Measurements from ENCODE around the gene SUSD1.

Gene SUSD1

DNA sequence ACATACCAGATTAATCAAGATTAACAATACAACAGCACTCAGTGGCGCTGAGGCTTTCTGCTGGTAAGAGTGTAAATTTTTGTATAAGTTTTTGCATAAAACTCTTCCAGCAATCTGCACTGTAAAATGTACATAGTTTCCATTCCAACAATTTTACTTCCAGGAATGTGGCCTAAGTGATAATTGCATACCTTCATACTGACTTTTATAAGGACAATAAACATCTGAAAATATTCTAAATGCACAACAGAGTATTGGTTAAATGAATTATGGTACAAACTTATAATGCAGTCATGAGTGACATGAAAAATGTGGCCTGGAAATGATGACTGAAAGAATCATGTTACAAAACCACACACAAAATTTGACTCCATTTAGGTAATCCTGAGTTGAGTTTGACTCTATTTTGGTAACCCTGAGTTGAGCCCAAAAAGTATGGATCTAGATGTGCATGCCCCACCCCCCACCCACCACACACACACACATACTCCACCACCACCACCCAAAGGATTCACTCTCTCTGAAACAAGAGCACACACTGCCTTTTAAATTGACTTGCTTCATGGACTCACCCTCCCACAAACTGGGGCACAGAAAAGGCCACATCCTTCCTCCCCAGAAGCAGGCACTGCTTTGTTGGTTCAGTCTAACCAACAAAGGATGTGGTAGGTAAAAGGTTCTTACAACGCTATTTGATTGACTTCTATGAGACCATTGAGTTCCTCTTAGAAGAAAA is 137.6 kb downstream of the SUSD1 start:
- DNase-seq (ENCODE audit: low read depth), result no peak
- TF ChIP-seq, protein P1, sequence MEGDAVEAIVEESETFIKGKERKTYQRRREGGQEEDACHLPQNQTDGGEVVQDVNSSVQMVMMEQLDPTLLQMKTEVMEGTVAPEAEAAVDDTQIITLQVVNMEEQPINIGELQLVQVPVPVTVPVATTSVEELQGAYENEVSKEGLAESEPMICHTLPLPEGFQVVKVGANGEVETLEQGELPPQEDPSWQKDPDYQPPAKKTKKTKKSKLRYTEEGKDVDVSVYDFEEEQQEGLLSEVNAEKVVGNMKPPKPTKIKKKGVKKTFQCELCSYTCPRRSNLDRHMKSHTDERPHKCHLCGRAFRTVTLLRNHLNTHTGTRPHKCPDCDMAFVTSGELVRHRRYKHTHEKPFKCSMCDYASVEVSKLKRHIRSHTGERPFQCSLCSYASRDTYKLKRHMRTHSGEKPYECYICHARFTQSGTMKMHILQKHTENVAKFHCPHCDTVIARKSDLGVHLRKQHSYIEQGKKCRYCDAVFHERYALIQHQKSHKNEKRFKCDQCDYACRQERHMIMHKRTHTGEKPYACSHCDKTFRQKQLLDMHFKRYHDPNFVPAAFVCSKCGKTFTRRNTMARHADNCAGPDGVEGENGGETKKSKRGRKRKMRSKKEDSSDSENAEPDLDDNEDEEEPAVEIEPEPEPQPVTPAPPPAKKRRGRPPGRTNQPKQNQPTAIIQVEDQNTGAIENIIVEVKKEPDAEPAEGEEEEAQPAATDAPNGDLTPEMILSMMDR (IDR thresholded peaks at IDR 0.05; ENCODE audit: control insufficient read depth, extremely low read depth, insufficient read depth), result no peak
- H3K4me3 ChIP-seq (ENCODE audit: low read depth, low read length), result no peak overlapping the region

DNA sequence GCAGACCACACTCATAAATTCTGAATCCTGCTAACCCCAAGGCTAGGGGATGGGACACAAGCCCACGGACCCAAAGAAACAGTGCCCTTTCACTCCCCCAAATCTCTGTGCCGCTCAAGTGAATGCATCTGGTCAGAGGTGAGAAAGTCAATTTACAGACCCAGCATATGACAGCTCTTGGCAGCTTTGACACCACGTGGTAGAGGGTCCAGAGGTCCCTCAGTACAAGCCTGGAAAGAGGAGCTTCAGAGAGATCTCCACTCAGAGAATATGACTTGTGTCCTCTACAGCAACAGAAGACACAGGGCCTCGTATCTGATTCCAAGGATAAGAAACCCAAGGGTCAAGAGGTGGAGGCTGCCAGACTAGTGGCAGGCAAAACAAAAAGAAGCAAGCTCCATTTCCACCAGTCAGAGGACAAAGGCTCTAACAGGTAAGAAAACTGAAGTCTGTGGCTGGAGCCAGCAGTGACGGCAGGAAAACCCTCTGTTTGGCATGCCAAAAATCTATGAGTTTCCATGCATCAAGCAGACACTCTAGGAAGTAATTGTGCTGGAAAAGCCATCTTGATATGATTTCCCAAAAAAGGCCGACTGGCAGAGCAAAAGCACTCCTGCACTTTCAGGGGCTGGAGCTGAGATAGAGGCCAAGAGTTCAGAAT is 139.8 kb downstream of the SUSD1 start:
- H3K4me3 ChIP-seq (ENCODE audit: low read depth, low read length), result no peak overlapping the region
- TF ChIP-seq, protein P1 (IDR thresholded peaks at IDR 0.05; ENCODE audit: control insufficient read depth, extremely low read depth, insufficient read depth), result no peak
- no peak for DNase-seq (ENCODE audit: low read depth)

DNA sequence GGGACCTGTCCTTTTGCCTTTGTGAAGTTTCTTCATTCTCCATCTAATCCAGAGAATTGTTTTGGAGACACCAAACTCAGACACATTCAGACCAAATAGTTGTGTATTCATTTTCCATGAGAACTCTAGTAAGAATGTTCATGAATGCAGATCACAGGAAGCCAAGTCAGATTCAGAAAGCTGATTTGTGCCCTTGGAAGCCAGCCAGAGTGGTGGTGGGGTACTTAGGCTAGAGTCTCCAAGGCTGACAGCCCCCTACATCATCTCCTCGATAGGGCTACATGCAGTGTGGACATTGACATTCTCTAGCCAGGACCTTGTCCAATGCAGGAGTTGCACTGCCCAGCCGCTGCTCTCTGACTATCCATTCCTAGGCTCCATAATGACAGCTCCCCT is 140.9 kb downstream of the SUSD1 start:
- TF ChIP-seq, protein P1 (IDR thresholded peaks at IDR 0.05; ENCODE audit: control insufficient read depth, extremely low read depth, insufficient read depth), result no peak

DNA sequence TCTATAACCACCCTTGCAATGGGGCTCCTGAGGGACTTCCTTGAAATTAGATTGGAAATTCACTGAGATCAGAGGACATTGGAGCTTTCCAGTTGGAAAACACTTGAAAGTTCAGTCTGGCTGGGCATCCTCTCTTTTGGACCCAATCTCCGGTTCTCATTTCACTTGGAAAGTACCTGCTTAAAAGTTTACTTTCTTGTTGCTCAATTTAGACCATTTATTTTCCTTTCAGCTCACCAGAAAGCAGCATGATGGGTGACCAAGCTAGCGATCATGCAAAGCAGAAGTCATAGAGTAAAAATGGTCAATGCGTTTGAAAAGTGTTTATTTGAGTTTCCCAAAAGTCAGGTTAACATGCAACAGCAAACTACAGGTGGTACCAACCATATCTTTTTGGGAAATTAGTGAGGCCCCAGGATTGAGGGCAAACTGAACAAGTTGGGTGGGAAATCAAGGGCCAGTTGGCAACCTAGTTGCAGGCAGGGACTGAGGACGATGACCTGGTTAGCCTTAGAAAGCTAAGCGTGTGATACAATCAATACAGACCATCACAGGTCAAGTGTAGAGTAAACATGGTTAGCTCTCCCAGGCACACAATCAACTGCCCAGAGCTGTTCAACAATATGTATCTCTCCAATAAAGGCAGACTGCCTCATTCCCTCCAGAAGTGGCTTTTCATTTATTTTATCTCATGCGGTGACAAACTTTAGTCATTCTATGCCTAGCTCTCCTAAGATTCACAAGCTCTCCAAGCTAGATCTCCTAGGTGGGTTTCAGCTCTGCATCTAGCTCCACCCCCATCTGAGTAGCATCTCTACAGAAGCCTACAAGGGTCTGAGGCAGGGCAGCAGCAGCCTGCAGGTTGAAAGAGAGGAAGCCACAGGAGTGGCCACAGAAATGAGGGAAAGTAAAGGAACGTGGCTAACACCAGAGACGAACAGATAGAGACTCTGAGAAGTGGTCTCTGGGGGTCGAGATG is 141.6 kb downstream of the SUSD1 start:
- TF ChIP-seq, protein P1 (IDR thresholded peaks at IDR 0.05; ENCODE audit: control insufficient read depth, extremely low read depth, insufficient read depth), result no peak
- DNase-seq (ENCODE audit: low read depth), result no peak
- no peak overlapping the region for H3K4me3 ChIP-seq (ENCODE audit: low read depth, low read length)

More for the DNA sequence above, 140.9 kb downstream of the SUSD1 start:
- no peak for DNase-seq (ENCODE audit: low read depth)
- no peak overlapping the region for H3K4me3 ChIP-seq (ENCODE audit: low read depth, low read length)

DNA sequence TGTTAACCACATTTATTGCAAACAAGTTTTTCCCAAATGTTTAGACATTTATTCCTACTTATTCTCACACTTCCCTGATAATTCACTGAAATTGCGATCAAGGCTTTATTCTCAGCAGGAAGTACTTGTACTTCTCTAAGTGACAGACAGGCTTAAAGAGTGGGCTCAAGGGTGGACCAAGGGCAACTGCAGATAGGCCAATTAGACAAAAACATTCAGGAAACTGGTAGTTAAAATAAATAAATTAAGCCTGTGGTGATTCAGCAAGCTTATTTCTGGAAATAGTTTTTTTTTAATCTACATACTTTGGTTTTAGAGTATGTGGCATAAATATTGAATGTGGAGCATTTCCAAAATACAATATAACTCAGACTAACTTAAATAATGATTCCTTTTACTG is 142.4 kb downstream of the SUSD1 start:
- TF ChIP-seq, protein P1 (IDR thresholded peaks at IDR 0.05; ENCODE audit: control insufficient read depth, extremely low read depth, insufficient read depth), result no peak
- H3K4me3 ChIP-seq (ENCODE audit: low read depth, low read length), result no peak overlapping the region
- no peak for DNase-seq (ENCODE audit: low read depth)

DNA sequence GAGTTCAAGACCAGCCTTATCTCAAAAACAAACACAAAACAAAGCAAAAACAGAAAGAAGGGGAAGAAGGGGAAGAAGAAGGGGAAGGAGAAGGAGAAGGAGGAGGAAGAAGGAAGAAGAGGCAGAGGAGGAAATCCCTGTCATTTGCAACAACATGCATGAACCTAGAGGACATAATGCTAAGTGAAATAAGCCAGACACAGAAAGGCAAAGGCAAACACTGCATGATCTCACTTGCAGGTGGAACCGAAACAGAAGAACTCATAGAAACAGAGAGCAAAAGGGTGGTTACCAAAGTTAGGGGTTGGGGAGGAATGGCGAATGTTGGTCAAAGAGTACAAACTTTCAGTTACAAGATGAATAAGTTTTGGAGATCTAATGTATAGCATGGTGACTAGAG is 143.1 kb downstream of the SUSD1 start:
- no peak for DNase-seq (ENCODE audit: low read depth)
- TF ChIP-seq, protein P1 (IDR thresholded peaks at IDR 0.05; ENCODE audit: control insufficient read depth, extremely low read depth, insufficient read depth), result no peak
- H3K4me3 ChIP-seq (ENCODE audit: low read depth, low read length), result no peak overlapping the region
